ENCODE results near the gene ST6GALNAC2. TPM values are rescaled to one million over a fixed set of nuclear protein-coding genes. Genes with fewer than 3 reads are reported as not detected.
A peak's percentile ranks its signal among the peaks of the same experiment; 100 is the strongest.
"Not testable (repeated sequence)": the region's sequence is repeated elsewhere in the genome, so short reads cannot be mapped to it uniquely, and the experiment has no call there.

The ST6GALNAC2 gene
- total RNA-seq, 2 donors from 2014 or later, result 3.0 to 3.1 TPM

- intact Hi-C loops (cut with DNase I), result no loop called here
Measured at GRCh38 chr17:76534831-76535732, 50.6 kb downstream of the ST6GALNAC2 start.

GRCh38 chr17:76533640-76534359 is 51.9 kb downstream of the ST6GALNAC2 start:
- intact Hi-C loops (cut with DNase I); DNase-seq (ENCODE audit: low spot score): not testable (repeated sequence)

More at GRCh38 chr17:76534831-76535732, 50.6 kb downstream of the ST6GALNAC2 start:
- peak; percentile 71 for DNase-seq (ENCODE audit: low spot score)

- intact Hi-C loops (cut with DNase I), result no loop called here
- DNase-seq (ENCODE audit: low spot score), result no peak
Measured at GRCh38 chr17:76532072-76532651, 53.5 kb downstream of the ST6GALNAC2 start.

GRCh38 chr17:76531486-76532038 is 54.1 kb downstream of the ST6GALNAC2 start:
- intact Hi-C loops (cut with DNase I), result no loop called here
- peak; percentile 69 for DNase-seq (ENCODE audit: low spot score)

- intact Hi-C loops (cut with DNase I), result no loop called here
- DNase-seq (ENCODE audit: low spot score), result peak; percentile 79
Measured at GRCh38 chr17:76530811-76531485, 54.7 kb downstream of the ST6GALNAC2 start.

GRCh38 chr17:76530095-76530723 is 55.5 kb downstream of the ST6GALNAC2 start:
- peak; percentile 94 for DNase-seq (ENCODE audit: low spot score)
- intact Hi-C loops (cut with DNase I), result no loop called here

- peak; percentile 95 for DNase-seq (ENCODE audit: low spot score)
- intact Hi-C loops (cut with DNase I), result loop anchor here in 1 of 2 donors (10.0 kb wide), 1 partner anchor 95 kb away; no protein-coding TSS in a partner anchor
Measured at GRCh38 chr17:76529224-76530094, 56.2 kb downstream of the ST6GALNAC2 start.

- DNase-seq (ENCODE audit: low spot score), result peak; percentile 88
- intact Hi-C loops (cut with DNase I), result loop anchor here in 1 of 2 donors (10.0 kb wide), 1 partner anchor 96 kb away; no protein-coding TSS in a partner anchor
Measured at GRCh38 chr17:76528528-76529223, 57.0 kb downstream of the ST6GALNAC2 start.

- intact Hi-C loops (cut with DNase I), result loop anchor here in 1 of 2 donors (10.0 kb wide), 1 partner anchor 97 kb away; no protein-coding TSS in a partner anchor
- DNase-seq (ENCODE audit: low spot score), result peak; percentile 81
Measured at GRCh38 chr17:76528156-76528527, 57.5 kb downstream of the ST6GALNAC2 start.

GRCh38 chr17:76527430-76528111 is 58.1 kb downstream of the ST6GALNAC2 start:
- peak; percentile 86 for DNase-seq (ENCODE audit: low spot score)
- intact Hi-C loops (cut with DNase I), result loop anchor here in 1 of 2 donors (10.0 kb wide), 1 partner anchor 97 kb away; no protein-coding TSS in a partner anchor

GRCh38 chr17:76527016-76527415 is 58.6 kb downstream of the ST6GALNAC2 start:
- not testable (repeated sequence) for DNase-seq (ENCODE audit: low spot score)
- intact Hi-C loops (cut with DNase I), result loop anchor here in 1 of 2 donors (10.0 kb wide), 1 partner anchor 98 kb away; no protein-coding TSS in a partner anchor

- DNase-seq (ENCODE audit: low spot score), result not testable (repeated sequence)
- intact Hi-C loops (cut with DNase I), result loop anchor here in 1 of 2 donors (10.0 kb wide), 1 partner anchor 99 kb away; no protein-coding TSS in a partner anchor
Measured at GRCh38 chr17:76525513-76525833, 60.2 kb downstream of the ST6GALNAC2 start.

- peak; percentile 86 for DNase-seq (ENCODE audit: low spot score)
- intact Hi-C loops (cut with DNase I), result loop anchor here in 1 of 2 donors (10.0 kb wide), 1 partner anchor 100 kb away; no protein-coding TSS in a partner anchor
Measured at GRCh38 chr17:76524598-76525512, 60.8 kb downstream of the ST6GALNAC2 start.

GRCh38 chr17:76523084-76524037 is 62.3 kb downstream of the ST6GALNAC2 start:
- intact Hi-C loops (cut with DNase I), result loop anchor here in 1 of 2 donors (10.0 kb wide), 1 partner anchor 101 kb away; no protein-coding TSS in a partner anchor
- DNase-seq (ENCODE audit: low spot score), result peak; percentile 93
